K562 (cell line): ENCODE results near the gene SETD1B. TPM values are rescaled to one million over a fixed set of nuclear protein-coding genes. Genes with fewer than 3 reads are reported as not detected.

Experiments
- ATAC-seq: fragments of 200-7000 bp; cut with Tn5 transposase; 3 replicates; pipeline ENCODE4 v1.9.1; 2020; ENCODE audit warnings: moderate library complexity
- BruUV-seq: library from RNA; stranded (reverse); fragments of 400-500 nt; replicated peaks from 2 replicates; lab custom pipeline; 2021; lab: Mats Ljungman, UMichigan
- CTCF ChIA-PET: fragments of 300-600 bp; formaldehyde crosslinking; extraction: SDS; loops from one replicate; lab custom pipeline; 2021; ENCODE audit warnings: low intra/inter-chr PET ratio; lab: Yijun Ruan, JAX
- POLR2A ChIA-PET: fragments of 300-600, 350-650 bp; sonication (Branson Sonifier 250); formaldehyde crosslinking; extraction: SDS; loops from one replicate; lab custom pipeline; 2021; ENCODE audit warnings: antibody characterized with exemption, inconsistent platforms; lab: Yijun Ruan, JAX
- DNase-seq, 4 experiments: peaks; one replicate each; pipeline versions ENCODE4 v3.0.0 to v3.0.0-alpha.2; 2011 to 2018; ENCODE audit warnings: low spot score in 3 of 4, mixed read lengths in 3 of 4; ENCODE audit errors: extremely low read depth in 1 of 4
- FAIRE-seq: peaks from 2 replicates; lab custom pipeline; 2011; peaks lifted over from hg19 to GRCh38; lab: Jason Lieb, UNC
- H2AFZ ChIP-seq: 2 replicates; pipeline ENCODE4 v1.6.0; 2011; ENCODE audit warnings: low read depth, low read length, control low read depth, inconsistent platforms
- H3K27ac ChIP-seq: fragments of 200-600 bp; 3 replicates; pipeline ENCODE4 v1.8.0; 2011; ENCODE audit warnings: low read depth, mild to moderate bottlenecking, control low read depth, inconsistent platforms, low read length, moderate library complexity, mixed read lengths; ENCODE audit errors: extremely low read depth
- H3K27me3 ChIP-seq, 2 experiments: fragments of 300-600 bp in 1 of 2; 2 replicates in 1 of 2; 3 replicates in 1 of 2; pipeline versions ENCODE4 v1.6.0 to v1.8.0; 2011; ENCODE audit warnings: inconsistent platforms in 2 of 2, low read length in 2 of 2, mild to moderate bottlenecking in 1 of 2, mixed read lengths in 1 of 2, moderate library complexity in 1 of 2; ENCODE audit not compliant: control insufficient read depth in 2 of 2, insufficient read depth in 2 of 2
- H3K36me3 ChIP-seq: fragments of 300-600 bp; 3 replicates; pipeline ENCODE4 v1.8.0; 2011; ENCODE audit warnings: mild to moderate bottlenecking, low read length, inconsistent platforms; ENCODE audit not compliant: control insufficient read depth, insufficient read depth
- H3K4me1 ChIP-seq, 2 experiments: fragments of 200-600 bp in 1 of 2; replicated peaks in 1 of 2; 2 replicates in 1 of 2; 3 replicates in 1 of 2; pipeline versions ENCODE4 v1.5.1 to v1.8.0; 2011; ENCODE audit warnings: inconsistent platforms in 2 of 2, low read length in 2 of 2, mild to moderate bottlenecking in 1 of 2, mixed read lengths in 1 of 2, moderate library complexity in 1 of 2; ENCODE audit not compliant: control insufficient read depth in 2 of 2, insufficient read depth in 2 of 2
- H3K4me2 ChIP-seq: 2 replicates; pipeline ENCODE4 v1.6.1; 2011; ENCODE audit warnings: low read length, control low read depth, inconsistent platforms, mixed read lengths; ENCODE audit not compliant: insufficient read depth
- H3K4me3 ChIP-seq: fragments of 200-600 bp; sonication (generic), shearing (Covaris generic); 2 replicates; pipeline ENCODE4 v1.5.1; 2016; ENCODE audit warnings: control low read depth, inconsistent platforms
- H3K79me2 ChIP-seq: fragments of 200-600 bp; 3 replicates; pipeline ENCODE4 v1.8.0; 2011; ENCODE audit warnings: low read length, inconsistent platforms; ENCODE audit not compliant: control insufficient read depth, insufficient read depth
- H3K9ac ChIP-seq, 2 experiments: 2 replicates each; pipeline versions ENCODE4 v1.6.0 to v1.6.1; 2011; ENCODE audit warnings: low read depth in 2 of 2, low read length in 2 of 2, control low read depth in 1 of 2, inconsistent platforms in 1 of 2, mild to moderate bottlenecking in 1 of 2, mixed read lengths in 1 of 2; ENCODE audit not compliant: insufficient read depth in 1 of 2
- H3K9me1 ChIP-seq: one replicate; pipeline ENCODE4 v1.6.0; 2011; ENCODE audit warnings: inconsistent platforms, mild to moderate bottlenecking, low read length, moderate library complexity; ENCODE audit not compliant: control insufficient read depth, insufficient read depth
- H3K9me3 ChIP-seq: replicated peaks from 2 replicates; pipeline ENCODE4 v1.5.1; 2011; ENCODE audit warnings: low read depth, low read length, inconsistent platforms; ENCODE audit not compliant: control insufficient read depth, insufficient read depth
- H4K20me1 ChIP-seq: replicated peaks from 2 replicates; pipeline ENCODE4 v1.6.1; 2011; ENCODE audit warnings: low read length, inconsistent platforms, mixed read lengths; ENCODE audit not compliant: control insufficient read depth, insufficient read depth
- ADNP ChIP-seq: fragments of 200-800 bp; sonication (Bioruptor generic); IDR thresholded peaks from 2 replicates; pipeline ENCODE4 v1.6.1; 2016; ENCODE audit warnings: missing genetic modification characterization, missing compliant biosample characterization
- BRCA1 ChIP-seq, 2 experiments: fragments of 450-650 bp in 1 of 2; sonication (generic) in 1 of 2; formaldehyde crosslinking in 1 of 2; IDR thresholded peaks; 2 replicates each; pipeline versions ENCODE4 v1.5.0 to v1.6.1; 2017 to 2020; ENCODE audit warnings: mild to moderate bottlenecking in 1 of 2, missing genetic modification reagents in 1 of 2
- SPI1 ChIP-seq: IDR thresholded peaks from 2 replicates; pipeline ENCODE4 v1.6.1; 2011; ENCODE audit warnings: low read depth, low read length, control low read depth, borderline replicate concordance
- SREBF1 ChIP-seq: fragments of 150-350 bp; IDR thresholded peaks from 2 replicates; pipeline ENCODE4 v1.6.1; 2014; ENCODE audit warnings: antibody characterized with exemption, low read depth, low read length, borderline replicate concordance
- WGBS: fragments of 100-300 bp; shearing (Covaris generic); methylation state at CpG from one replicate; pipeline ENCODE4 v1.1.6; 2016; ENCODE audit warnings: low coverage, mixed read lengths; ENCODE audit not compliant: insufficient coverage; ENCODE audit errors: missing lambda C conversion rate; 5-methylcytosine and 5-hydroxymethylcytosine counted together
- in situ Hi-C: fragments of 300-500 bp; cut with MboI; formaldehyde crosslinking; loops from 4 replicates; pipeline ENCODE4 v1.15.0; 2018; ENCODE audit warnings: inconsistent platforms, mixed read lengths
- intact Hi-C: fragments of 100-400 bp; cut with micrococcal nuclease; formaldehyde crosslinking; loops from 2 replicates; pipeline ENCODE4 v1.14.2; 2022
- polyA plus RNA-seq, 8 experiments: library from polyadenylated mRNA; depleted of rRNA in 4 of 8; stranded (reverse) in 5 of 8; unstranded in 3 of 8; fragments of >200 nt; fragmentation: Nextera tagmentation in 2 of 8; fragmentation: Illumina TruSeq in 1 of 8; extraction: Ambion mirVana in 2 of 8; extraction: Trizol in 1 of 8; gene quantifications; 2 replicates each; pipeline versions ENCODE4 v1.2.1 to v1.2.3, GENCODE V29; 2011 to 2014; ENCODE audit warnings: inconsistent platforms in 1 of 8, missing spikeins in 1 of 8
- total RNA-seq, 7 experiments: library from RNA; depleted of rRNA in 6 of 7; stranded (reverse); fragments of >200 nt in 6 of 7; fragmentation: Illumina TruSeq in 2 of 7; extraction: Trizol in 2 of 7; gene quantifications; 2 replicates each; pipeline versions ENCODE4 v1.2.1 to v1.2.3, GENCODE V29; 2011 to 2021; ENCODE audit warnings: low replicate concordance in 1 of 7
- TF ChIP-seq, protein P1 (sequence below), 3 experiments: IDR thresholded peaks in 2 of 3; conservative IDR thresholded peaks in 1 of 3; 2 replicates each; pipeline ENCODE4 v1.5.1; 2011 to 2012; ENCODE audit warnings: low read length in 3 of 3, mild to moderate bottlenecking in 3 of 3, control low read depth in 2 of 3, improper control_type of control experiment in 1 of 3, inconsistent platforms in 1 of 3, low read depth in 1 of 3, mixed read lengths in 1 of 3, moderate library complexity in 1 of 3; ENCODE audit not compliant: insufficient read depth in 2 of 3
- TF ChIP-seq, protein P2 (sequence below): fragments of 450-650 bp; IDR thresholded peaks from 2 replicates; pipeline ENCODE4 v1.6.1; 2016; ENCODE audit warnings: low read depth
- TF ChIP-seq, protein P3 (sequence below): sonication (generic); formaldehyde crosslinking; IDR thresholded peaks from 2 replicates; pipeline ENCODE4 v1.8.1; 2023; ENCODE audit warnings: mild to moderate bottlenecking, missing genetic modification reagents

The SETD1B gene
- total and polyA plus RNA-seq, 9 of the 15 experiments (the other 6 are each of a cell fraction or from before 2014, with no cell fraction given) = 0.48 to 26.6 (median 2.3) TPM

DNA sequence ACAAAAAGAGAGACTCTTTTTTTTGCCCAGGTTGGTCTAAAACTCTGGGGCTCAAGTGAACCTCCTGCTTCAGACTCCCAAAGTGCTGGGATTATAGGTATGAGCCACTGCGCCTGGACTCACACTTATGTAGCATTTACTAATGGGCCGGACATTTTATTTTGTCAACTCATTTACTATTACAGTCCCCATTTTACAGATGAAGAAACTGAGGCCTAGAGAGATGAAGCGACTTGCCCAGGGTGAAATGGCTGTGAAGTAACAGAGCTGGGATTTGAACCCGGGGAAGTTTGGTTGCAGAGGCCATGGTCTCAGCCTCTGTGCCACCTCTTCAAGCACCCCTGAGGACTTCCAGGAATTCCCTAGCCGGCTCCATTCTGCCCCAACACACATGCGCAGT, 45.4 kb downstream of the SETD1B start (continued):
- no peak for TF ChIP-seq BRCA1 (IDR thresholded peaks at IDR 0.05)
- peak; percentile 7; the same call in 1 of the 2 replicates for TF ChIP-seq BRCA1 (CRISPR knock-in tag; IDR thresholded peaks at IDR 0.05)

DNA sequence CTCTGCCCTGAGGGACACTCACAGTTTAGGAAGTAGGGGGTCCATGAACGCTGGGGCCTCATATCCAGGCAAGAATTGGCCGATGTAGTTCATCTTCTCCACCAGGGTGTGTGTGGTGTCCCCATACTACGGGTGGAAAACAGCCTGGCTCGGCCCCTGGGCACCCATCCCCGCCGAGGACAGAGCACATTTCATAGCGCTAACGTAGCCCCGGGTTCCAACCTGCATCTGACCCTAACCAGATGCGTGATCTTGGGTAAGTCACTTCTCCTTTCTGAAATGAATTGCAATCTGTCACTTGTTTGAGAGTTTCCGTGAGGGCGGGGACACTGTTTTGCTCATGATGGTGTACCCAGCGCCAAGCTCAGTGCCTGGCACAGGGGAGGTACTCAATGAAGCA, 45.9 kb downstream of the SETD1B start:
- peak; percentile 64 for ATAC-seq
- DNase-seq = no peak
- H3K4me3 ChIP-seq = no peak overlapping the region
- peaks cover 0 to 5% of the 10 kb centered on the region in 2 experiments; a peak in 1 of 5 replicates for H3K27me3 ChIP-seq
- FAIRE-seq = peak; percentile 26
- peak overlapping the region in 1 of 2 experiments; percentile 65; a peak in 1 of 4 replicates for H3K9ac ChIP-seq
- 50% methylated on average over 13 of the region's 13 CpGs for WGBS
- no peak overlapping the region for H3K4me2 ChIP-seq
- H4K20me1 ChIP-seq = no peaks in the 10 kb centered on the region
- H3K4me1 ChIP-seq = peaks cover 0 to 8% of the 10 kb centered on the region in 2 experiments; a peak in 2 of 5 replicates
- CTCF ChIA-PET = no interaction called here
- H3K9me1 ChIP-seq = no peaks in the 10 kb centered on the region
- intact Hi-C loops = no loop called here
- H3K27ac ChIP-seq = no peak overlapping the region
- in situ Hi-C loops = loop anchor here (25.0 kb wide), 1 partner anchor 1538 kb away; the partner anchor contains the start of gene KMT5A
- H3K9me3 ChIP-seq = no peaks in the 10 kb centered on the region
- no peaks in the 10 kb centered on the region for H3K79me2 ChIP-seq
- no TSS peak for BruUV-seq
- H3K36me3 ChIP-seq = no peaks in the 10 kb centered on the region
- POLR2A ChIA-PET = no interaction called here
- H2AFZ ChIP-seq = no peak overlapping the region
- TF ChIP-seq, protein P1, sequence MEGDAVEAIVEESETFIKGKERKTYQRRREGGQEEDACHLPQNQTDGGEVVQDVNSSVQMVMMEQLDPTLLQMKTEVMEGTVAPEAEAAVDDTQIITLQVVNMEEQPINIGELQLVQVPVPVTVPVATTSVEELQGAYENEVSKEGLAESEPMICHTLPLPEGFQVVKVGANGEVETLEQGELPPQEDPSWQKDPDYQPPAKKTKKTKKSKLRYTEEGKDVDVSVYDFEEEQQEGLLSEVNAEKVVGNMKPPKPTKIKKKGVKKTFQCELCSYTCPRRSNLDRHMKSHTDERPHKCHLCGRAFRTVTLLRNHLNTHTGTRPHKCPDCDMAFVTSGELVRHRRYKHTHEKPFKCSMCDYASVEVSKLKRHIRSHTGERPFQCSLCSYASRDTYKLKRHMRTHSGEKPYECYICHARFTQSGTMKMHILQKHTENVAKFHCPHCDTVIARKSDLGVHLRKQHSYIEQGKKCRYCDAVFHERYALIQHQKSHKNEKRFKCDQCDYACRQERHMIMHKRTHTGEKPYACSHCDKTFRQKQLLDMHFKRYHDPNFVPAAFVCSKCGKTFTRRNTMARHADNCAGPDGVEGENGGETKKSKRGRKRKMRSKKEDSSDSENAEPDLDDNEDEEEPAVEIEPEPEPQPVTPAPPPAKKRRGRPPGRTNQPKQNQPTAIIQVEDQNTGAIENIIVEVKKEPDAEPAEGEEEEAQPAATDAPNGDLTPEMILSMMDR (IDR thresholded peaks at IDR 0.05 in 2 of 3, conservative IDR thresholded peaks at IDR 0.05 in 1 of 3; ENCODE audit: insufficient read depth in 2 of 3, low read depth in 1 of 3, low read length in 3 of 3) = 0 out of 6 replicates have a peak, but pooled peaks have one; percentile 6 to 14 (median 13)
- TF ChIP-seq ADNP (tag) (0 out of 2 replicates have a peak, but pooled peaks have one; percentile 3), SREBF1 (no peak), SPI1 (peak; percentile 86)
- TF ChIP-seq, protein P2, sequence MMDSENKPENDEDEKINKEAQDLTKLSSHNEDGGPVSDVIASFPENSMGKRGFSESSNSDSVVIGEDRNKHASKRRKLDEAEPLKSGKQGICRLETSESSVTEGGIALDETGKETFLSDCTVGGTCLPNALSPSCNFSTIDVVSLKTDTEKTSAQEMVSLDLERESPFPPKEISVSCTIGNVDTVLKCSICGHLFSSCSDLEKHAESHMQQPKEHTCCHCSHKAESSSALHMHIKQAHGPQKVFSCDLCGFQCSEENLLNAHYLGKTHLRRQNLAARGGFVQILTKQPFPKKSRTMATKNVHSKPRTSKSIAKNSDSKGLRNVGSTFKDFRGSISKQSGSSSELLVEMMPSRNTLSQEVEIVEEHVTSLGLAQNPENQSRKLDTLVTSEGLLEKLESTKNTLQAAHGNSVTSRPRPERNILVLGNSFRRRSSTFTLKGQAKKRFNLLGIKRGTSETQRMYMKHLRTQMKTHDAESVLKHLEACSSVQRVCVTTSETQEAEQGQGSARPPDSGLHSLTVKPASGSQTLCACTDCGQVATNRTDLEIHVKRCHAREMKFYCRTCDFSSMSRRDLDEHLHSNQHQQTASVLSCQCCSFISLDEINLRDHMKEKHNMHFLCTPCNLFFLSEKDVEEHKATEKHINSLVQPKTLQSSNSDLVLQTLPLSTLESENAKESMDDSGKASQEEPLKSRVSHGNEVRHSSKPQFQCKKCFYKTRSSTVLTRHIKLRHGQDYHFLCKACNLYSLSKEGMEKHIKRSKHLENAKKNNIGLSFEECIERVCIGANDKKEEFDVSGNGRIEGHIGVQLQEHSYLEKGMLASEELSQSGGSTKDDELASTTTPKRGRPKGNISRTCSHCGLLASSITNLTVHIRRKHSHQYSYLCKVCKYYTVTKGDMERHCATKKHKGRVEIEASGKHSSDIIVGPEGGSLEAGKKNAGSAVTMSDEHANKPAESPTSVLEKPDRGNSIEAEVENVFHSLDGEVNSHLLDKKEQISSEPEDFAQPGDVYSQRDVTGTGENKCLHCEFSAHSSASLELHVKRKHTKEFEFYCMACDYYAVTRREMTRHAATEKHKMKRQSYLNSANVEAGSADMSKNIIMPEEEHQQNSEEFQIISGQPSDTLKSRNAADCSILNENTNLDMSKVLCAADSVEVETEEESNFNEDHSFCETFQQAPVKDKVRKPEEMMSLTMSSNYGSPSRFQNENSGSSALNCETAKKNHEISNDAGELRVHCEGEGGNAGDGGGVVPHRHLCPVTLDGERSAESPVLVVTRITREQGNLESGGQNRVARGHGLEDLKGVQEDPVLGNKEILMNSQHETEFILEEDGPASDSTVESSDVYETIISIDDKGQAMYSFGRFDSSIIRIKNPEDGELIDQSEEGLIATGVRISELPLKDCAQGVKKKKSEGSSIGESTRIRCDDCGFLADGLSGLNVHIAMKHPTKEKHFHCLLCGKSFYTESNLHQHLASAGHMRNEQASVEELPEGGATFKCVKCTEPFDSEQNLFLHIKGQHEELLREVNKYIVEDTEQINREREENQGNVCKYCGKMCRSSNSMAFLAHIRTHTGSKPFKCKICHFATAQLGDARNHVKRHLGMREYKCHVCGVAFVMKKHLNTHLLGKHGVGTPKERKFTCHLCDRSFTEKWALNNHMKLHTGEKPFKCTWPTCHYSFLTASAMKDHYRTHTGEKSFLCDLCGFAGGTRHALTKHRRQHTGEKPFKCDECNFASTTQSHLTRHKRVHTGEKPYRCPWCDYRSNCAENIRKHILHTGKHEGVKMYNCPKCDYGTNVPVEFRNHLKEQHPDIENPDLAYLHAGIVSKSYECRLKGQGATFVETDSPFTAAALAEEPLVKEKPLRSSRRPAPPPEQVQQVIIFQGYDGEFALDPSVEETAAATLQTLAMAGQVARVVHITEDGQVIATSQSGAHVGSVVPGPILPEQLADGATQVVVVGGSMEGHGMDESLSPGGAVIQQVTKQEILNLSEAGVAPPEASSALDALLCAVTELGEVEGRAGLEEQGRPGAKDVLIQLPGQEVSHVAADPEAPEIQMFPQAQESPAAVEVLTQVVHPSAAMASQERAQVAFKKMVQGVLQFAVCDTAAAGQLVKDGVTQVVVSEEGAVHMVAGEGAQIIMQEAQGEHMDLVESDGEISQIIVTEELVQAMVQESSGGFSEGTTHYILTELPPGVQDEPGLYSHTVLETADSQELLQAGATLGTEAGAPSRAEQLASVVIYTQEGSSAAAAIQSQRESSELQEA = no peak
- TF ChIP-seq, protein P3, sequence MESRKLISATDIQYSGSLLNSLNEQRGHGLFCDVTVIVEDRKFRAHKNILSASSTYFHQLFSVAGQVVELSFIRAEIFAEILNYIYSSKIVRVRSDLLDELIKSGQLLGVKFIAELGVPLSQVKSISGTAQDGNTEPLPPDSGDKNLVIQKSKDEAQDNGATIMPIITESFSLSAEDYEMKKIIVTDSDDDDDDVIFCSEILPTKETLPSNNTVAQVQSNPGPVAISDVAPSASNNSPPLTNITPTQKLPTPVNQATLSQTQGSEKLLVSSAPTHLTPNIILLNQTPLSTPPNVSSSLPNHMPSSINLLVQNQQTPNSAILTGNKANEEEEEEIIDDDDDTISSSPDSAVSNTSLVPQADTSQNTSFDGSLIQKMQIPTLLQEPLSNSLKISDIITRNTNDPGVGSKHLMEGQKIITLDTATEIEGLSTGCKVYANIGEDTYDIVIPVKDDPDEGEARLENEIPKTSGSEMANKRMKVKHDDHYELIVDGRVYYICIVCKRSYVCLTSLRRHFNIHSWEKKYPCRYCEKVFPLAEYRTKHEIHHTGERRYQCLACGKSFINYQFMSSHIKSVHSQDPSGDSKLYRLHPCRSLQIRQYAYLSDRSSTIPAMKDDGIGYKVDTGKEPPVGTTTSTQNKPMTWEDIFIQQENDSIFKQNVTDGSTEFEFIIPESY (CRISPR knock-in tag) = peak; percentile 66; the same call in 1 of the 2 replicates
